Nephron (organoid): ENCODE data around the gene ZNF8.
"Not testable (repeated sequence)": the region's sequence is repeated elsewhere in the genome, so short reads cannot be mapped to it uniquely, and the experiment has no call there.

Experiments
- H3K27ac Mint-ChIP-seq, 3 experiments: 2 replicates each; pipeline ENCODE4 v1.8.0; 2020; ENCODE audit warnings: mixed read lengths in 3 of 3, mild to moderate bottlenecking in 2 of 3, moderate library complexity in 1 of 3
- H3K27me3 Mint-ChIP-seq: 2 replicates; pipeline ENCODE4 v1.8.0; 2021; ENCODE audit warnings: low read depth, mild to moderate bottlenecking, moderate library complexity, mixed read lengths
- H3K36me3 Mint-ChIP-seq: 2 replicates; pipeline ENCODE4 v1.8.0; 2020; ENCODE audit warnings: low read depth, mixed read lengths
- H3K4me1 Mint-ChIP-seq: 2 replicates; pipeline ENCODE4 v1.8.0; 2020; ENCODE audit warnings: mixed read lengths
- H3K4me3 Mint-ChIP-seq, 3 experiments: 2 replicates each; pipeline ENCODE4 v1.8.0; 2020; ENCODE audit warnings: mild to moderate bottlenecking in 3 of 3, mixed read lengths in 3 of 3, moderate library complexity in 2 of 3
- H3K9me3 Mint-ChIP-seq: 2 replicates; pipeline ENCODE4 v1.8.0; 2020; ENCODE audit warnings: mixed read lengths
- CTCF ChIP-seq, 3 experiments: fragments of 200-600 bp; sonication (generic); IDR thresholded peaks; one replicate each; pipeline ENCODE4 v1.5.0; 2021; ENCODE audit warnings: antibody characterized with exemption in 3 of 3; ENCODE audit not compliant: unreplicated experiment in 3 of 3

The ZNF8 gene

GRCh38 chr19:58304748-58305064, 26.0 kb downstream of the ZNF8 start:
- peaks cover 9% of the 10 kb centered on the region for H3K9me3 Mint-ChIP-seq
- H3K27me3 Mint-ChIP-seq = no peaks in the 10 kb centered on the region
- H3K4me1 Mint-ChIP-seq = peaks cover 22% of the 10 kb centered on the region
- no peak for TF ChIP-seq CTCF (IDR thresholded peaks at IDR 0.05; ENCODE audit: unreplicated experiment in 3 of 3)
- H3K27ac Mint-ChIP-seq = peak overlapping the region; percentile 83 to 96 (median 89)
- H3K4me3 Mint-ChIP-seq = peak overlapping the region; percentile 96 to 100 (median 99)
- H3K36me3 Mint-ChIP-seq = peaks cover 84% of the 10 kb centered on the region

- Mint-ChIP-seq H3K27me3 (no peaks in the 10 kb centered on the region), H3K9me3 (peaks cover 5% of the 10 kb centered on the region), H3K27ac (peak within 1 kb of the TSS; percentile 83 to 96 (median 89)), H3K4me3 (peak within 1 kb of the TSS; percentile 96 to 100 (median 99)), H3K36me3 (peaks cover 84% of the 10 kb centered on the region), H3K4me1 (peaks cover 22% of the 10 kb centered on the region)
- TF ChIP-seq CTCF (IDR thresholded peaks at IDR 0.05; ENCODE audit: unreplicated experiment in 3 of 3) = no peak
Measured at GRCh38 chr19:58305065-58305931, 26.5 kb downstream of the ZNF8 start, which contains the start of gene ERVK3-1. Gene ERVK3-1 (plus strand): TSS chr19:58305377. CDS start chr19:58312169, 6,792 bp downstream.

GRCh38 chr19:58305932-58306323, 27.2 kb downstream of the ZNF8 start:
- Mint-ChIP-seq H3K9me3 (peaks cover 2% of the 10 kb centered on the region), H3K27ac (peak overlapping the region in 2 of 3 experiments; percentile 47 to 51), H3K4me1 (peaks cover 22% of the 10 kb centered on the region), H3K36me3 (peaks cover 83% of the 10 kb centered on the region), H3K4me3 (peak overlapping the region; percentile 96 to 100 (median 99)), H3K27me3 (no peaks in the 10 kb centered on the region)
- no peak for TF ChIP-seq CTCF (IDR thresholded peaks at IDR 0.05; ENCODE audit: unreplicated experiment in 3 of 3)

GRCh38 chr19:58307736-58308135, 29.0 kb downstream of the ZNF8 start:
- no peaks in the 10 kb centered on the region for H3K27me3 Mint-ChIP-seq
- H3K4me1 Mint-ChIP-seq = peaks cover 26% of the 10 kb centered on the region
- H3K4me3 Mint-ChIP-seq = peak overlapping the region; percentile 34 to 51 (median 45)
- no peak overlapping the region for H3K27ac Mint-ChIP-seq
- no peaks in the 10 kb centered on the region for H3K9me3 Mint-ChIP-seq
- peaks cover 83% of the 10 kb centered on the region for H3K36me3 Mint-ChIP-seq
- TF ChIP-seq CTCF (IDR thresholded peaks at IDR 0.05; ENCODE audit: unreplicated experiment in 3 of 3) = no peak

- not testable (repeated sequence) for H3K9me3 Mint-ChIP-seq, H3K4me3 Mint-ChIP-seq, H3K27me3 Mint-ChIP-seq, H3K27ac Mint-ChIP-seq
- peak; percentile 28 to 43 (median 36) for TF ChIP-seq CTCF (IDR thresholded peaks at IDR 0.05; ENCODE audit: unreplicated experiment in 3 of 3)
- peaks cover 13% of the 10 kb centered on the region for H3K4me1 Mint-ChIP-seq
- peaks cover 95% of the 10 kb centered on the region for H3K36me3 Mint-ChIP-seq
Measured at GRCh38 chr19:58310685-58311084, 31.9 kb downstream of the ZNF8 start.
